Activated CD4-positive, alpha-beta T cell treated with anti-CD3 and anti-CD28 coated beads, Interleukin-2, amount 10 ng/mL, durations not matched to agents 24 days and 14 days (primary cell): ENCODE results near the gene LMX1B. TPM values are rescaled to one million over a fixed set of nuclear protein-coding genes. Genes with fewer than 3 reads are reported as not detected.

Experiments used
- DNase-seq: peaks from one replicate; pipeline ENCODE4 v3.0.0; 2022
- H3K27ac Mint-ChIP-seq: one replicate; pipeline ENCODE4 v1.8.0; 2022; ENCODE audit warnings: mild to moderate bottlenecking, mixed read lengths
- H3K27me3 Mint-ChIP-seq: one replicate; pipeline ENCODE4 v1.8.0; 2022; ENCODE audit warnings: mixed read lengths
- H3K36me3 Mint-ChIP-seq: one replicate; pipeline ENCODE4 v1.8.0; 2022; ENCODE audit warnings: low read depth, mild to moderate bottlenecking, mixed read lengths
- H3K4me1 Mint-ChIP-seq: one replicate; pipeline ENCODE4 v1.8.0; 2021; ENCODE audit warnings: mixed read lengths
- H3K4me3 Mint-ChIP-seq: one replicate; pipeline ENCODE4 v1.8.0; 2022; ENCODE audit warnings: mild to moderate bottlenecking, moderate library complexity, mixed read lengths
- H3K9me3 Mint-ChIP-seq: one replicate; pipeline ENCODE4 v1.8.0; 2021; ENCODE audit warnings: mixed read lengths
- intact Hi-C: fragments of 100-400 bp; cut with micrococcal nuclease; formaldehyde crosslinking; loops from one replicate; pipeline ENCODE4 v1.15.1; 2023
- total RNA-seq: library from RNA; stranded (reverse); gene quantifications from 2 replicates; pipeline ENCODE4 v1.2.3, GENCODE V29; 2022

LMX1B gene
- total RNA-seq, 1 donor from 2014 or later: not detected

DNA sequence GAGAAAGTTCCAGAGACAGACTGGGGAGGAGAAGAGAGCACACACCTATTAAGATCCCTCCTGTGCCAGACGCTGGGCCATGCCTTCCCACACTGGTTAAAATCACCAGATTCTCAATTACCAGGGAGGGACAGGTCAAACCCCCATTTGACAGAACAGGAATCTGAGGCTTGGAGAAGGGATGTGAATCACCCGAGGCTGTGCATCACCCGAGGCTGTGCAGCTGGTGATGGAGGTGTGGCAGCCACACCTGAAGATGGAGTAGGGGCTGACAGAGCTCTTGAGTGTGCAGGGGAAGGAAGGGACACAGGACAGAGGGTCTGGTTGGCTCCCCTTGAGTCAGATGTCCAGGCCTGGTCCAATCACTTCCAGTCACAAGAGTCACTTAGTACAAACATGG is 70.6 kb downstream of the LMX1B start:
- intact Hi-C loops: no loop called here
- no peak for DNase-seq
- Mint-ChIP-seq H3K27me3 (peaks cover 69% of the 10 kb centered on the region), H3K9me3 (no peaks in the 10 kb centered on the region), H3K27ac (no peak overlapping the region), H3K4me1 (no peaks in the 10 kb centered on the region), H3K36me3 (no peaks in the 10 kb centered on the region), H3K4me3 (no peak overlapping the region)

DNA sequence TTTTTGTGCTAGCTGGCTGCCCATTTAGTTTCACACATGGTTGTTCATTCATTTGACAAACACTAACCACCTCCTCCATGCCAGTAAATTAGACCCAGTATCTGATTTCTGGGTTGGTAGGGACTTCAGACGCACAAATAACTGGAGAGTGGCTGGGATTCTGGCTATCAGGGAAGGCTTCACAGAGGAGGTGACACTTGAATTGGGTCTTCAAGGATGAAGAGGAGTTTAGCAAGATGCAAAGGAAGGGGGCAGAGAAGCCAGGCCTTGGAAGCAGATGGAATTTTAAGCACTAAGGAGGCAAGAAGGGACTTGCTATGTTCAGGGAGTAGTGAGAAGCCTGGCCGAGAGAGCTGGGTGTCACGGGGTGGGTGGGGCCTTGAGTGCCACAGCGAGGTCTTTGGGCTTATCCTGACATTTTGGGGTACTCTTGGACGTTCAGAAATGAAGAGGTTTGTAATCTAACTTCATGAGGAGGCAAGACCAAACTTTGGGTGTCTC is 71.3 kb downstream of the LMX1B start:
- no peak for DNase-seq
- no peaks in the 10 kb centered on the region for H3K9me3 Mint-ChIP-seq
- H3K27ac Mint-ChIP-seq: no peak overlapping the region
- intact Hi-C loops: no loop called here
- H3K36me3 Mint-ChIP-seq: no peaks in the 10 kb centered on the region
- H3K4me1 Mint-ChIP-seq: no peaks in the 10 kb centered on the region
- H3K27me3 Mint-ChIP-seq: peaks cover 64% of the 10 kb centered on the region
- no peak overlapping the region for H3K4me3 Mint-ChIP-seq

DNA sequence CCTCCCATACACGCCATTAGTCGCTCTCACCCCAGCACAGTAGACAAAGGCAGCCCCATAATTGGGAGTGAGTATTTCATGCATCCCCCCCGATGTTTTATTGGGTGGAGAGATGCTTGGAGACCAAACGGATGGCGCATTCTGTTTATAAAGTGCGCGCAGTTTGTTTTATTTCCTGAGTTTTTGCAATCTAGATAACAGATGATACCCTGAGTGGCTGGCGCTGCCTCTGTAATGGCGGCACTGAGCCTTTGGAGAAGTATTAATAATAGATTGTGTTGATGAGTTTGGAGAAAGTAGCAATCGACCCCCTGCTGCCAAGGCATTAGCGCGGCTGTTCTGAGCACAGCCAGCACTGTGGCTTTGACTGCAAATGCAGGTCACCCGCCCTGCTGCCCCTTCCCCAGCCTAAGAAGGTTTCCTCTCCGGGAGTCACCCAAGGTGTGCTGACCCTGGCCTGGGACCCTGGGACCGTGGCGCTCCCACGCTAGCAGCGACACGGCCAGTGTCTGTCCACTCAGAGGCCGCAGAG is 74.3 kb downstream of the LMX1B start:
- Mint-ChIP-seq H3K9me3 (no peaks in the 10 kb centered on the region), H3K36me3 (no peaks in the 10 kb centered on the region), H3K27ac (no peak overlapping the region), H3K4me3 (no peak overlapping the region), H3K27me3 (peaks cover 41% of the 10 kb centered on the region), H3K4me1 (no peaks in the 10 kb centered on the region)
- no peak for DNase-seq
- intact Hi-C loops: no loop called here

DNA sequence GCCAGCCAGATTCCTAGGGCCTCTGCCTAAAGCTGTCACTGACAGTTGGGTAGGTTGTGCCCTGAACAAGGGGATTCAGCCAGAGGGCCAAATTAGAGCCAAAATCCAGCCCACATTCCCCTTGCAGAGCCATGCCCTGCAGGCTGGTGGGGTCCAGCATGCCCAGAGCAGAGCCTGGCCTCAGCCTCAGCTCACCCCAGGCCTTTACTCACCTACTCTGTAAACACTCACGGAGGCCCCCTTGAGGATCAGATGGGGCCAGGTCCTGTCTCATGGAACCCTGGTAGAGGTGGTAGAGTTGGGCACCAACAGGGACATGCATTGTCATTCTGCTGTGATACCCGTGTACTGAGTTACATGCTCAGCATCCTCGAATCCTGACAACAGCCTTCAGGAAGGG is 74.9 kb downstream of the LMX1B start:
- Mint-ChIP-seq H3K4me3 (no peak overlapping the region), H3K4me1 (no peaks in the 10 kb centered on the region), H3K27me3 (peaks cover 37% of the 10 kb centered on the region), H3K36me3 (no peaks in the 10 kb centered on the region), H3K9me3 (no peaks in the 10 kb centered on the region), H3K27ac (no peak overlapping the region)
- no peak for DNase-seq
- intact Hi-C loops: no loop called here

DNA sequence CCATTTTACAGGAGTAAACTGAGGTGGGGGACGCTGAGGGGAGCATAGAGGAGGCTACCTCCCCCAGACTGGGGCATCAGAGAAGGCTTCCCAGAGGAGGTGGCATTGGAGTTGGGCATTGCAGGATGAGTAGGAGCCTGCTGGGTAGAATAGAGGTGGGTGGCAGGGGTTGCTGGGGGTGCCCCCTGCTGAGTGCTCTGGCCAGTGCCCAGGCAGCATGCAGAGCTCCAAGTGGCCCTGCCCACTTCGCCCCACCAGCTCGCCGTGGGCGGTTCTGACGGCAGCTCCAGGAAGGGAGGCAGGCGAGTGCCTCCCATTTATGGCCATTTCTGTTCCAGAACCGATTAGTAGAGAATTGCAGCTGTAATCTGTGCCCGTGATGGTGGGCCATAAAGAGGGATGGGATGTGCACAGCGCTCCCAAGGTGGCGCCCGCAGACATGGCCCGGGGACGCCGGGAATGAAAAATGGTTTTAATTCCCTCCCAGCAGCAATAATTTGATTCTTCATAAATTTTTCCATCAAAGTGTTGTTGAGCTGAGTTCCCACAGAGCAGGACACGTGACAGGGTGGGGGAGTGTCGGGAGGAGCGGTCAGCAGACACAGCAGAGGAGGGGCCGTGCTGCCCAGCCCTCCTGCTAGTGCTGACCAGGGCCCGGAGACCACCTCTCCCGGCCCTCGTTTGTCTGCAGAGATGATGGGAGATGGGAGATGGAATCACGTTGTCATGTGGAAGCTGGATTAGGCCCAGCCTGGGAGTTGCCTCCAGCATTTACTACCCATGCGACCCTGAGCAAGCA is 75.5 kb downstream of the LMX1B start:
- H3K27me3 Mint-ChIP-seq: peaks cover 31% of the 10 kb centered on the region
- intact Hi-C loops: no loop called here
- no peaks in the 10 kb centered on the region for H3K9me3 Mint-ChIP-seq
- H3K4me3 Mint-ChIP-seq: no peak overlapping the region
- no peak for DNase-seq
- no peaks in the 10 kb centered on the region for H3K4me1 Mint-ChIP-seq
- H3K36me3 Mint-ChIP-seq: no peaks in the 10 kb centered on the region
- no peak overlapping the region for H3K27ac Mint-ChIP-seq

DNA sequence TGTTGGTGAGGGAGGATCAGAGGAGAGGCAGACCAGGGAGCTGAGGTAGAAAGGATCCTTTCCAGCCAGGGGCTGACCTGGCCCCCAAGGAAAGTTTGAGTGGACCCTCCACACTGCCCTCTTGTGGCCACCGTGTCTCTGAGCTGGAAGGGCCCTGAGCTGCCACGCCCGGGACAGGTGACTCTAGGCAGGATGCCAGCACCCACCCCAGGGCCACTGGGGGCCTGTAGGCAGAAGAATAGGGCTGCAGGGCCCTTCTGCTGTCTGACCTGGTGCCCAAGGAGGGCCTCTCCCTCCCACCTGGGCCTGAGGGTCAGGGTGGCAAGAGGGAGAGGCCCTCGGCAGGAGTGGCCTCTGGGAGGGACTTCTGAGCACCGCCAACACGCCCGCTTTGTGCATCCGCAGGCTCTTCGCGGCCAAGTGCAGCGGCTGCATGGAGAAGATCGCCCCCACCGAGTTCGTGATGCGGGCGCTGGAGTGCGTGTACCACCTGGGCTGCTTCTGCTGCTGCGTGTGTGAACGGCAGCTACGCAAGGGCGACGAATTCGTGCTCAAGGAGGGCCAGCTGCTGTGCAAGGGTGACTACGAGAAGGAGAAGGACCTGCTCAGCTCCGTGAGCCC is 76.8 kb downstream of the LMX1B start:
- H3K27me3 Mint-ChIP-seq: peaks cover 18% of the 10 kb centered on the region
- H3K27ac Mint-ChIP-seq: peak overlapping the region; percentile 26
- H3K4me3 Mint-ChIP-seq: no peak overlapping the region
- DNase-seq: peak; percentile 83
- no peaks in the 10 kb centered on the region for H3K9me3 Mint-ChIP-seq
- no peaks in the 10 kb centered on the region for H3K4me1 Mint-ChIP-seq
- intact Hi-C loops: no loop called here
- no peaks in the 10 kb centered on the region for H3K36me3 Mint-ChIP-seq

DNA sequence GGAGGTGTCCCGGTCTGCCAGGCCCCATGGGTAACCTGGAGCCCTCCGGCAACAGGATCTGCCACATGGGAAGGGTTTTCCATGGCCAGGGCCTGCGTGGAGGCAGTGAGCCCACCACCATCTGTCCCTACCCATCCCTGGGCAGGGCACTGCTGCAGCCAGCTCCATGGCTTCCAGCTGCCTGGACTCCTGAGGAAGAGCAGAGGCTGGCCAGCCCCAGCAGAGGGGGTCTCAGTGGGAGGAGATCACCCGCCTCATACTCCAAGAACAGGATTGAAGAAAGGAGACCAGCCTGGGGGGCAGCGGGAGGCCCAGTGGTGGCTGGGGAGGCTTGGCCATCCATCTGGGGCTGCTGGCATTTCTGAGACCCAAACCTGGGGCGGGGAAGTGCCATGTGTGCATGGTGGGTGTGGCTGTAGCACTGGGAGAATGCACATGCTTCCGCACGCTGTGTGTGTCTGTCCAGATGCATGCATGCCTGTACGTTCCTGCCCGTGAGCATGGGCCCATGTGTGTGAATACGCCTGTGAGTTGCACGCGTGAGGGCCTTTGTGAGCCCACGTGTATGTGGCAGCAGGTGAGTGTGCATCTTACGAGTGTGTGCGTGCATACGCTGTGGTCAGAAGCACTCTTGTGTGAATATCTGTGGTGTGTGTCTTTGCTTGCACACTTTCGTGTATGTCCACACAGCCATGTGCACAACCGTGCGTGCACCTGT is 78.5 kb downstream of the LMX1B start:
- H3K27ac Mint-ChIP-seq: no peak overlapping the region
- H3K27me3 Mint-ChIP-seq: peaks cover 9% of the 10 kb centered on the region
- H3K36me3 Mint-ChIP-seq: no peaks in the 10 kb centered on the region
- no peak overlapping the region for H3K4me3 Mint-ChIP-seq
- H3K9me3 Mint-ChIP-seq: no peaks in the 10 kb centered on the region
- H3K4me1 Mint-ChIP-seq: no peaks in the 10 kb centered on the region
- intact Hi-C loops: no loop called here
- no peak for DNase-seq

DNA sequence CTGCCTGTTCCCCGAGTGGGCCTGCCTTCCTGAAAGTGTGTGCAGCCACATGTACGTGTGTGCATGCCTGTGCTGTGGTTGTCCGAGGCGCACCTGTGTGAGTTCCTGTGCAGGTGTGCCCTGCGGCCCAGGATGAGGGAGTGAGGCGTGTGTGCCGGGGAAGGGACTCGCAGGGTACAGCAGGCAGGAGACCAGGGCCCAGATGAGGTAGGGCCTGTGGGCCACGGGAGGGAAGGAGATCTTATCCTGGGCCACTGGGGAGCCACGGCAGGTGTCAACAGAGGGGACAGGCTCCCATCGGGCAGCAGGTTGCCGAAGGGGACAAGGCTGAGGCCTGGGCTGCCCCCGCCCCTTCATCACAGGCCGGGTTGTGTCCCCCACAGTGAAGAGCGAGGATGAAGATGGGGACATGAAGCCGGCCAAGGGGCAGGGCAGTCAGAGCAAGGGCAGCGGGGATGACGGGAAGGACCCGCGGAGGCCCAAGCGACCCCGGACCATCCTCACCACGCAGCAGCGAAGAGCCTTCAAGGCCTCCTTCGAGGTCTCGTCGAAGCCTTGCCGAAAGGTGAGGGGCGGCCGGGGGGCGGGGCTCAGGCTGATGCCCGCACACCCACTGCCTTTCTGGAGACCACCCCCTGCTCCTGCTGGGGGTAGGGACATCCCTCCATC is 79.2 kb downstream of the LMX1B start:
- DNase-seq: no peak
- peaks cover 4% of the 10 kb centered on the region for H3K27me3 Mint-ChIP-seq
- no peak overlapping the region for H3K27ac Mint-ChIP-seq
- H3K36me3 Mint-ChIP-seq: no peaks in the 10 kb centered on the region
- H3K9me3 Mint-ChIP-seq: no peaks in the 10 kb centered on the region
- no peaks in the 10 kb centered on the region for H3K4me1 Mint-ChIP-seq
- H3K4me3 Mint-ChIP-seq: no peak overlapping the region
- intact Hi-C loops: no loop called here

DNA sequence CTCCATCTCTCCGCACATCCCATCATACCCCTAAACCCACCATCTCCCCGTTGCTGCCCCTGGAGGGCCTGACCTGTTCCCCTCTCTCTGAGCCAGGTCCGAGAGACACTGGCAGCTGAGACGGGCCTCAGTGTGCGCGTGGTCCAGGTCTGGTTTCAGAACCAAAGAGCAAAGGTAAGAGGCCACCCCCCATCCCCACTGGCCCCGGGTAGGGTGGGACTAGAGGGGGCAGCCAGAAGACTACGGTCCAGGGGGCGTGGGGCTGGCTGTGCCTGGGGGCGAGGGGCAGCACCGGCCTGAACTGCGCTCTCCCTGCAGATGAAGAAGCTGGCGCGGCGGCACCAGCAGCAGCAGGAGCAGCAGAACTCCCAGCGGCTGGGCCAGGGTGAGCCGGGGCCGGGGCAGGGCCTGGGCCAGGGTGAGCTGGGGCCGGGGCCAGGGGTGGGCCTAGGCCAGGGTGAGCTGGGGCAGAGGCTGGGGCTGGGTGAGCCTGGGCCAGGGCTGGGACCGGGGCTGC is 79.8 kb downstream of the LMX1B start:
- intact Hi-C loops: no loop called here
- Mint-ChIP-seq H3K27me3 (peaks cover 2% of the 10 kb centered on the region), H3K4me1 (no peaks in the 10 kb centered on the region), H3K9me3 (no peaks in the 10 kb centered on the region), H3K36me3 (no peaks in the 10 kb centered on the region), H3K4me3 (no peak overlapping the region), H3K27ac (no peak overlapping the region)
- DNase-seq: no peak

DNA sequence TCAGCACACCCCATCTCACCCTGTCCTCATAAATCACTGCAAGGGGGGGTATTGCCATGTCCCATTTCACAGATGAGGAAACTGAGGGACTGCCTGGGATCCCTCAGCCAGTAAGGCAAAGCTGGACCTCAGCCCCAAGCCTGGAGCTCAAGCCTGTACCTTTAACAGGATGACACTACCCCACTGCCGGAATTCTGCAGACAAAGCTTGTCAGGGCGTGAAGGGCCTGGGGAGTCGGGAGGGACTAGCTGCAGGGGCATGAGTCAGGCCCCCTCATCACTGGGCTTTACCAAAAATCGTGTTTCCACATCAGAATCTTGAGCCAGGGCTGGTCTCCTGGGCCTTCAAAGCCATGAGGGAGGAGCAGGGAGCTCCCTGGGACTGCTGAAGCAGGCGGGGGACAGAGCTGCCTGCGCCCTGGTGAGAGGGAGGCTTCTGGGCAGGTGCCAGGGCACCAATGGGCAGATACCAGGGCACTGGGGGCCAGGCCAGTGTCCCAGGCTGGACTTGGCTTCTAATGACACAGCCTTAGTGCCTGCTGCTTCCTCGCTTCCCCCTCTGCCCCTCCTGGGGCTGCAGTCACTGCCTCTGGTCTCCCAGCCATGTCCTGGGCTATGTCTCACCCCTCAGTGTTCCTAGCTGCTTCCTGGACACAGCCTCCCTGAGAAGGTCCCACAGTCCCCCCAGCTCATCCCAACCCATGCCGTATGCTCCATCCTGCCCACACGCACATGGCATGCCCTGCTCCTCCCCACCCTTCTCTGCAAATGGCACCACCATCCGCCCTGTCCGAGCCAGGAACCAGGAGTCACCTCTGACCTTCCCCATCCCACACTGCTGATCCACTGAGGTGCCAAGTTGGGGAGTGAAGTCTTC is 80.7 kb downstream of the LMX1B start:
- Mint-ChIP-seq H3K4me1 (no peaks in the 10 kb centered on the region), H3K36me3 (no peaks in the 10 kb centered on the region), H3K27ac (no peak overlapping the region), H3K4me3 (no peak overlapping the region), H3K27me3 (peaks cover 2% of the 10 kb centered on the region), H3K9me3 (no peaks in the 10 kb centered on the region)
- intact Hi-C loops: no loop called here
- DNase-seq: no peak

DNA sequence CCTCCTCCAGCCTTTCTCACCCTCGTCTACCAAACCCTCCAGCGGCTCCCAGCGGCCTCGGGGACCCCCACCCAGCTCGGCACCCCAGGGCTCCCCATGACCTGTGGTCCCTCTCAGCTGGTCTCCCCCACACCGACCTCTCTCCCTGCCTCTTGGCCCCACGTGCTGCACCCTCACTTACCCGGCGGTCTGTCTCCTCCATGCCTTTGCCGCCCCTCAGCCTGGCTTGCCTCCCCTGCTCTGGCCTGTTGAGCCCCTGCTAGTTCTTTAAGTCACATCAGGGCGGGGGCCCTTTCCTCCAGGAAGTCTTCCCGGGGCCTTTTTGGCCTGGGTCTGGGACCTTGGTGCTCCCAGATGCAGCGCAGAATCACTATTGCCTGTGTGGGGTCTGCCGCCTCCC is 81.5 kb downstream of the LMX1B start:
- no peak overlapping the region for H3K4me3 Mint-ChIP-seq

DNA sequence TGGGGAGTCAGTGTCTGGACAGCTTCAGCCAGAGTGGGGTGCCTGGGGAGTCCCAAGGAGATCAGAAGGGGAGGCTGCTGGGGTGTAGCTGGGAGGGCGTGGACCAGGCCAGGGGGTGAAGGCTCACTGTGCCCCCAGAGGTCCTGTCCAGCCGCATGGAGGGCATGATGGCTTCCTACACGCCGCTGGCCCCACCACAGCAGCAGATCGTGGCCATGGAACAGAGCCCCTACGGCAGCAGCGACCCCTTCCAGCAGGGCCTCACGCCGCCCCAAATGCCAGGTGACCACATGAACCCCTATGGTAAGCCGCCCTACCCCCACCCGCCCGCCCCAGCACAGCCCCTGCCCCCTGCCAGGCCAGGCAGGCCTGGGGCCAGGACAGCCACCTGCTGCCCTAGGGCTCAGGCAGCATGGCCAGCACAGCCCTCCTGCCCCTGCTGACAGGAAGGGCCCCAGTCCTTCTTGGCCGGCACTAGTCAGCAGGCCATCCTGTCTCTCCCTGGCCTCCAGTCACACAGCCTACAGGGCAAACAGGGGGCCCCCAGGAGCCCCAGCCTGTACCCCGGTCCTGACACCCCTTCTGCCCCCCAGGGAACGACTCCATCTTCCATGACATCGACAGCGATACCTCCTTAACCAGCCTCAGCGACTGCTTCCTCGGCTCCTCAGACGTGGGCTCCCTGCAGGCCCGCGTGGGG is 82.1 kb downstream of the LMX1B start:
- H3K4me1 Mint-ChIP-seq: no peaks in the 10 kb centered on the region
- no peaks in the 10 kb centered on the region for H3K9me3 Mint-ChIP-seq
- H3K27ac Mint-ChIP-seq: no peak overlapping the region
- no peaks in the 10 kb centered on the region for H3K36me3 Mint-ChIP-seq
- H3K27me3 Mint-ChIP-seq: peaks cover 3% of the 10 kb centered on the region
- H3K4me3 Mint-ChIP-seq: no peak overlapping the region
- intact Hi-C loops: no loop called here
- DNase-seq: no peak

More for the DNA sequence above, 81.5 kb downstream of the LMX1B start:
- H3K27ac Mint-ChIP-seq: no peak overlapping the region
- intact Hi-C loops: no loop called here
- no peaks in the 10 kb centered on the region for H3K36me3 Mint-ChIP-seq
- no peak for DNase-seq
- no peaks in the 10 kb centered on the region for H3K9me3 Mint-ChIP-seq
- no peaks in the 10 kb centered on the region for H3K4me1 Mint-ChIP-seq
- H3K27me3 Mint-ChIP-seq: peaks cover 5% of the 10 kb centered on the region
